Astrocyte of the spinal cord (primary cell): ENCODE data around the gene SLC2A9.

Experiments used
- DNase-seq: peaks from one replicate; pipeline ENCODE4 v3.0.0; 2011; ENCODE audit warnings: low read depth, low spot score
- H3K4me3 ChIP-seq: 2 replicates; pipeline ENCODE4 v1.5.1; 2011; ENCODE audit warnings: low read depth, mild to moderate bottlenecking, low read length, moderate library complexity
- in situ Hi-C: cut with HindIII; loops from 2 replicates; pipeline ENCODE4 v1.10.0; 2017; ENCODE audit warnings: low sequenced_read_pairs
- TF ChIP-seq, protein P1 (sequence below): IDR thresholded peaks from 2 replicates; pipeline ENCODE4 v1.5.1; 2012; ENCODE audit warnings: low read depth, mild to moderate bottlenecking, low read length, inconsistent platforms

SLC2A9 gene

DNA sequence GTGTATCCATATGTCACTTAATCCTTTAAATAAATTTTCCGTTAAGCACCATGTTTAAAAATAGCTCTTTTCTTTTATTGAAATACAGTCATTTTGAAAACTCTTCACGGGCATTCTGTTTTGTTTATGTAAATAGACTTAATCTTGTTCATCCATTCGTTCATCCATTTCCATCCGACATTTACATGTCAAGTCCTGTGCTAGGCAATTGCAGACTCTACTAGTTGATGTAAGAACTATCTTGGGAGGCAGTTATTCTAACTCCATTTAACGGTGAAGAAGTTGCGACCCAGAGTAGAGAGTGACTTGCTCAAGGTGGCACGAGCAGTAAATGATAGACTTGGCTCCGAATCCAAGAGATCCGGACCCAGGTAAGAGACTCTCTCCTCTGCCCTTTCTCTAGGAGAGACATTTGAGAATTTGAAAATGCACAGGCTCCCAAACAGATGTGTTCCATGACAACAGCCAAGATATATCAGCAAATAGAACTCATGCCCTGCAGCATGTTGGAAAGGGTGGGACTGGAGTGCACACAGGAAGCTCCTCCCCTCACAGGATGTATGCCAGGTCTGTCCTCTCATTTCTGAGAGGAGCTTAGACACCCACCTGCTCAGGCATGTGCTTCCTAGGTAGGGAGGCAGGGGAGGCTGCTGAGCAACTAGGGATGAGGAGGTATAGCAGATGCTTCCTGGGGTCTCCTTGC, 175.4 kb downstream of the SLC2A9 start:
- no peak overlapping the region for H3K4me3 ChIP-seq
- in situ Hi-C loops, result no loop called here
- DNase-seq, result no peak
- TF ChIP-seq, protein P1, sequence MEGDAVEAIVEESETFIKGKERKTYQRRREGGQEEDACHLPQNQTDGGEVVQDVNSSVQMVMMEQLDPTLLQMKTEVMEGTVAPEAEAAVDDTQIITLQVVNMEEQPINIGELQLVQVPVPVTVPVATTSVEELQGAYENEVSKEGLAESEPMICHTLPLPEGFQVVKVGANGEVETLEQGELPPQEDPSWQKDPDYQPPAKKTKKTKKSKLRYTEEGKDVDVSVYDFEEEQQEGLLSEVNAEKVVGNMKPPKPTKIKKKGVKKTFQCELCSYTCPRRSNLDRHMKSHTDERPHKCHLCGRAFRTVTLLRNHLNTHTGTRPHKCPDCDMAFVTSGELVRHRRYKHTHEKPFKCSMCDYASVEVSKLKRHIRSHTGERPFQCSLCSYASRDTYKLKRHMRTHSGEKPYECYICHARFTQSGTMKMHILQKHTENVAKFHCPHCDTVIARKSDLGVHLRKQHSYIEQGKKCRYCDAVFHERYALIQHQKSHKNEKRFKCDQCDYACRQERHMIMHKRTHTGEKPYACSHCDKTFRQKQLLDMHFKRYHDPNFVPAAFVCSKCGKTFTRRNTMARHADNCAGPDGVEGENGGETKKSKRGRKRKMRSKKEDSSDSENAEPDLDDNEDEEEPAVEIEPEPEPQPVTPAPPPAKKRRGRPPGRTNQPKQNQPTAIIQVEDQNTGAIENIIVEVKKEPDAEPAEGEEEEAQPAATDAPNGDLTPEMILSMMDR, result no peak

DNA sequence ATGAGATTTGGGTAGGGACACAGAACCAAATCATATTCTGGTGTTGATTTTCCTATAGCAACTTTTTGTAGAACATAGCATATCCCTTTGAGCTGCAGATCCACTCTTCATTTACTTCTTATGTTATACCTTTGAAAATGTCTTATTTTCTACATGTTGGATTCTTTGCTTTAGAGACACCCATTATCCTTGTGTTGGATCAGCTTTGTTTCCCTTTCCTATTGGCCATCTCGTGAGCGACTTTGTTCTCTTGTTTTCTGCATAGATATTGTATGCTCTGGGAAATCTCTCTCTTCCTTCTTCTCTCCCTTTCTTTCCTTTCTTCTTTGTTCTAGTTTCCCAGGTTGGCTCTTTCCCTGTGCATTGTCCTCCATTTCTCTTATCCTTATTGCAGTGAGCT, 180.2 kb downstream of the SLC2A9 start:
- H3K4me3 ChIP-seq, result no peak overlapping the region
- in situ Hi-C loops, result no loop called here
- no peak for DNase-seq
- TF ChIP-seq, protein P1, result no peak

DNA sequence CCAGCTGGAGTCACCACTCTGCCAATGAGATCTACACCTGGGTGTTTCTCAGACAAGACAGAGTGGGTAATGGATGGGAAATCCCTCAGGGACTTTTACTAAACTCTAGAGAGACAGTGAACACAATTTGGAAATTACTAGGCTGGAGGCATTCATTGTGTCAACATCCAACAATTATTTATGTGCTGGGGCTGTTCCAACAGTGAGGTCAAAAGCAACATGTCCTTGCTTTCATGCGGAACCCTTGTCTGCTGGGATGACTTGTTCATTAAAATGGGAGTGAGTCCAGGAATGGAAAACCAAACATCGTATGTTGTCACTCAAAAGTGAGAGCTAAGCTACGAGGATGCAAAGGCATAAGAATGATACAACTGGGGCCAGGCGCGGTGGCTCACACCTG, 185.9 kb downstream of the SLC2A9 start:
- TF ChIP-seq, protein P1, result no peak
- DNase-seq, result no peak
- in situ Hi-C loops, result no loop called here

DNA sequence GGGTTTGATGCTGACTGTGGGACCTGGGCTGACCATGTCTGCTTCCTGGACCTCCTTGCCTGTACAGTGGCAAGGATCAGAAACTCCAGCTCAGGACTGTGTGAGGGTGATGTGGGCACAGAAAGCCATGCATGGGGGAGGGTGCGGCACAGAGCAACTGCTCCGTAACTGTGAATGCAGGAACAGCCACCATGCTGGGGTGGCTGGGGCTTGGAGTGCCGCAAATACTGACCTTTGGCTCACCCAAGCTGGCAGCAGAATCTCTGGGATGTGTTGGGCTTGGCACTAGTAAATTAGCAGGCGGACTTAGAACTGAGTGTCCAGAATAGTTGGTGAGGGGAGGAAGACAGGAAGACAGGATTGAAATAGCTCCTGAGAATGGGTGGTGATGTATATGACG, 187.9 kb downstream of the SLC2A9 start:
- H3K4me3 ChIP-seq, result no peak overlapping the region
- in situ Hi-C loops, result no loop called here
- TF ChIP-seq, protein P1, result no peak
- no peak for DNase-seq

More for the DNA sequence above, 185.9 kb downstream of the SLC2A9 start:
- no peak overlapping the region for H3K4me3 ChIP-seq

DNA sequence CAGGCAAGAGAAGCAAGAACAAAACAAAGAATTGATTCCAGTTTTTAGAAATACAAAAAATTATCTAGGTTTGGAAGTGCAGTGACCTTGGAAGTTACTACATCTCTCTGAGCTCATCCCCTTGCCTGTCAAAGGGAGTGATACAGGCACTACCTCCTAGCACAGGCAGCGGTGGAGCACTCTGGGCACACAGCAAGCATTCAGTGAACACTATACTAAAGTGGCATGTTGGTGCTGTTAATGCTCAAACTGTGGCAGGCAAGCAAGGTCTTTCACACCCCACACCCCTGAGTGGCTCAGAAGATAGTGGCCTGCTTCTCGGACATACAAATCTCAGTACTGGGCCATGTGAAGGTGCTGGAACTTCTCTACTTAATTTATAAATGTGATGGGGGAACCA, 188.7 kb downstream of the SLC2A9 start:
- TF ChIP-seq, protein P1, result no peak
- DNase-seq, result no peak
- in situ Hi-C loops, result no loop called here
- no peak overlapping the region for H3K4me3 ChIP-seq

DNA sequence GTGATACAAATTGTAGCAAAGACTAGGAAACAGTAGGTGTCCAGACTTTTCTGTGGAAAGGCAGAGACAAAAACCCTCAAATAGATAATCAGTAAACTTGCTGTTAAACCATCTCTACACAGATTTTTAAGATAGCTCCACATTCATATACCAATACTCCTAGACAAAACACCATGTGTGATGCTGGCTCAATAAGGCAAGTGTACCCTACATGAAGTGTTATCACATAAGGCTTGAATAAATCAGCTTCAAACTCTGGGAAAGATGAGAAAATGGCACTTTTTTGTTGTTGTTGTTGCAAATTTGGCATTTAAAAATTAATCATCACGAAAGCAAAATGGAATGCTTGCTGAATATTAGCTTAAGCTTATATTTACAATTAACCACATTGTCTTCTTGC, 194.7 kb downstream of the SLC2A9 start:
- H3K4me3 ChIP-seq, result no peak overlapping the region
- no peak for DNase-seq
- in situ Hi-C loops, result no loop called here
- TF ChIP-seq, protein P1, result no peak
